PC-3 (cell line): Measurements from ENCODE around the gene C11orf98. TPM values are rescaled to one million over a fixed set of nuclear protein-coding genes. Genes with fewer than 3 reads are reported as not detected.
A peak's percentile ranks its signal among the peaks of the same experiment; 100 is the strongest.
"Not testable (repeated sequence)": the region's sequence is repeated elsewhere in the genome, so short reads cannot be mapped to it uniquely, and the experiment has no call there.

Source experiments
- ATAC-seq: fragments of 200-7000 bp; cut with Tn5 transposase; 2 replicates; pipeline ENCODE4 v1.9.1; 2020; ENCODE audit warnings: mild to moderate bottlenecking, moderate library complexity
- BruUV-seq: library from RNA; stranded (reverse); fragments of 400-500 nt; replicated peaks from 2 replicates; lab custom pipeline; 2021; lab: Mats Ljungman, UMichigan
- CTCF ChIA-PET: fragments of 300-600 bp; sonication (Branson Sonifier 250); formaldehyde crosslinking; loops from one replicate; lab custom pipeline; 2022; ENCODE audit warnings: antibody characterized with exemption; lab: Charles Lee
- POLR2A ChIA-PET: fragments of 300-600 bp; sonication (Branson Sonifier 250); formaldehyde crosslinking; loops from one replicate; lab custom pipeline; 2022; ENCODE audit warnings: antibody characterized with exemption; ENCODE audit not compliant: unreplicated experiment; lab: Charles Lee
- DNase-seq: peaks from one replicate; pipeline ENCODE4 v3.0.0-alpha.2; 2015
- H2AFZ ChIP-seq: fragments of 300-600 bp; sonication (generic); 2 replicates; pipeline ENCODE4 v1.6.0; 2016; ENCODE audit warnings: antibody characterized with exemption, low read length
- H3F3A ChIP-seq: fragments of 300-600 bp; sonication (generic); one replicate; pipeline ENCODE4 v1.6.0; 2017; ENCODE audit warnings: antibody characterized with exemption, low read length, control low read depth, mild to moderate bottlenecking; ENCODE audit not compliant: unreplicated experiment
- H3K27ac ChIP-seq: fragments of 300-600 bp; sonication (generic); 2 replicates; pipeline ENCODE4 v1.5.1; 2016; ENCODE audit warnings: mild to moderate bottlenecking, low read length
- H3K27me3 ChIP-seq: fragments of 300-600 bp; sonication (generic); 2 replicates; pipeline ENCODE4 v1.6.1; 2016; ENCODE audit warnings: low read length, mixed read lengths
- H3K36me3 ChIP-seq: fragments of 300-600 bp; sonication (generic); 2 replicates; pipeline ENCODE4 v1.6.1; 2016; ENCODE audit warnings: low read depth, mixed run types, low read length, mixed read lengths
- H3K4me1 ChIP-seq: fragments of 300-600 bp; sonication (generic); 2 replicates; pipeline ENCODE4 v1.5.1; 2016; ENCODE audit warnings: low read length; ENCODE audit not compliant: insufficient read depth
- H3K4me2 ChIP-seq: fragments of 300-600 bp; sonication (generic); 2 replicates; pipeline ENCODE4 v1.6.0; 2016; ENCODE audit warnings: low read length
- H3K4me3 ChIP-seq: fragments of 300-600 bp; sonication (generic); 2 replicates; pipeline ENCODE4 v1.5.1; 2016; ENCODE audit warnings: mild to moderate bottlenecking, low read length, mixed read lengths
- H3K79me2 ChIP-seq: fragments of 300-600 bp; sonication (generic); 2 replicates; pipeline ENCODE4 v1.6.1; 2017; ENCODE audit warnings: low read length, mixed read lengths
- H3K9ac ChIP-seq: fragments of 300-600 bp; sonication (generic); 2 replicates; pipeline ENCODE4 v1.6.0; 2016; ENCODE audit warnings: mild to moderate bottlenecking, low read length
- H3K9me2 ChIP-seq: fragments of 300-600 bp; sonication (generic); replicated peaks from 2 replicates; pipeline ENCODE4 v1.6.1; 2016; ENCODE audit warnings: mixed run types, low read length, mixed read lengths
- H3K9me3 ChIP-seq: fragments of 300-600 bp; sonication (generic); 2 replicates; pipeline ENCODE4 v1.6.1; 2016; ENCODE audit warnings: low read length, mixed read lengths
- H4K20me1 ChIP-seq: fragments of 300-600 bp; sonication (generic); 2 replicates; pipeline ENCODE4 v1.6.1; 2016; ENCODE audit warnings: low read length, mixed read lengths
- CTCF ChIP-seq: fragments of 300-600 bp; sonication (generic); conservative IDR thresholded peaks from 2 replicates; pipeline ENCODE4 v1.5.1; 2017; ENCODE audit warnings: antibody characterized with exemption, low read depth, mild to moderate bottlenecking, low read length
- EZH2 ChIP-seq: fragments of 300-600 bp; sonication (generic); IDR thresholded peaks from one replicate; pipeline ENCODE4 v1.6.1; 2017; ENCODE audit warnings: antibody characterized with exemption, mild to moderate bottlenecking, low read length; ENCODE audit not compliant: unreplicated experiment
- EZH2phosphoT487 ChIP-seq: fragments of 300-600 bp; sonication (generic); IDR thresholded peaks from 2 replicates; pipeline ENCODE4 v1.6.1; 2018; ENCODE audit warnings: mild to moderate bottlenecking, antibody characterized with exemption, low read length, borderline replicate concordance
- intact Hi-C: fragments of 100-400 bp; cut with micrococcal nuclease; formaldehyde crosslinking; loops from 2 replicates; pipeline ENCODE4 v1.9.0; 2023
- total RNA-seq: library from RNA; depleted of rRNA; stranded (reverse); fragments of >200 nt; gene quantifications from 2 replicates; pipeline ENCODE4 v1.2.3, GENCODE V29; 2014

Gene C11orf98
- total RNA-seq, 1 experiment from 2014 or later = 302 TPM

DNA sequence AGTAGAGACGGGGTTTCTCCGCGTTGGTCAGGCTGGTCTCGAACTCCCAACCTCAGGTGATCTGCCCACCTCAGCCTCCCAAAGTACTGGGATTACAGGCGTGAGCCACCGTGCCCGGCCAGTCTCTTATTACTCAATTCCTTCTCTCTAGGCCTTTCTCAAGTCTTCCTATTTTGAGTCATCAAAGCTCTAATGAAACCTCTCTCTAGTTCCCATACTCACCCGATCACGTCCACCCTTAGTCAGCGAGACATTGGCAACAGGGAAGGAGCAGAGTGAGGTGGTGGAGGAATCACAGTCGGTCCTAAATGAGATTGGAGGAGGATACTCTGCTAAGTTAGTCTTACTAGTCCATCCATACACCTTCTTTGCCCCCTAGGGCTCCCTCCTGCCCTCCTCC, 37.2 kb upstream of the C11orf98 start:
- Histone ChIP-seq H4K20me1 (no peaks in the 10 kb centered on the region), H3K27me3 (no peaks in the 10 kb centered on the region), H2AFZ (no peak overlapping the region), H3K36me3 (peaks cover 10% of the 10 kb centered on the region), H3K27ac (no peak overlapping the region), H3F3A (peaks cover 4% of the 10 kb centered on the region), H3K9ac (no peak overlapping the region), H3K79me2 (0 out of 2 replicates have a peak, but pooled peaks cover 5% of the 10 kb centered on the region), H3K4me1 (peaks cover 17% of the 10 kb centered on the region), H3K4me3 (no peak overlapping the region), H3K9me3 (no peaks in the 10 kb centered on the region), H3K4me2 (no peak overlapping the region), H3K9me2 (no peaks in the 10 kb centered on the region)
- DNase-seq (no peak), ATAC-seq (no peak)
- ChIA-PET CTCF (no interaction called here), POLR2A (no interaction called here)
- no peak for TF ChIP-seq CTCF
- TF ChIP-seq EZH2 = no peak
- no peak for TF ChIP-seq EZH2phosphoT487
- intact Hi-C loops = no loop called here
- BruUV-seq = no TSS peak

DNA sequence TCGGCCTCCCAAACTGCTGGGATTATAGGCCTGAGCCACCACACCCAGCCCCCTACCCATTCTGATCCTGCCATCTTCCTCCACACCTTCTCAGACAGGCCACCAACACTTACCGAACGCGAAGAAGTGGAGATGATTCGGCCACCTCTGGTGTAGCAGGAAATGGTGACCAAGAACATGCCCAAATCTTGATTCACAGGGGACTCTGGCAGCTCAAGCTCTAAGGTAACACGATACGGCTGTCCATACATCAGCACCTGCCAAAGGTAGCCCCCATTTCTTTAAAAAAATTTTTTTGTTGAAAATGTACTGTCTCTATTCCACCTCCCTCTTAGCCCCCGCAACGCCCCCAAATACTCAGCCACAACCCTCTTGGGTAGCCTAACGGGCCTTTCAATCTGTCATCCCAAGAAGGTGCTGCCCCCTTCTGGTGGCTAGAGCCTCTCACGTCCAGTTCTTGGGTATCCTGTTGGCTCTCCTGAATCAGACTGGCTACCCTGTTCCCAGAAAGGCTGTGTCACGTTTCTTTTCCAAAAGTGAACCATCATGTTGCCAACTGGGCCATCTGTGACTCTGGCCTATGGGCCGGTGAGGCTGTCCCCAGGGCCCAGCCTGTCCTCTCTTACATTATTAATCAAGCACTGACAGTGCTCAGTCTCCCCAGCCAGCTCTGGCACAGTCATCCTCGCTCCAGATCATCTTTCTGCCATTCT, 29.6 kb upstream of the C11orf98 start:
- intact Hi-C loops = loop anchor here (1.0 to 10.0 kb wide), 2 partner anchors 13 to 300 kb away; no protein-coding TSS in a partner anchor
- TF ChIP-seq EZH2 = no peak
- no peak for TF ChIP-seq EZH2phosphoT487
- TF ChIP-seq CTCF = peak; percentile 95
- Histone ChIP-seq H3K9ac (no peak overlapping the region), H3K9me2 (no peaks in the 10 kb centered on the region), H3K4me2 (no peak overlapping the region), H3K79me2 (no peaks in the 10 kb centered on the region), H3F3A (peaks cover 3% of the 10 kb centered on the region), H3K27ac (no peak overlapping the region), H3K9me3 (no peaks in the 10 kb centered on the region), H2AFZ (no peak overlapping the region), H3K4me1 (no peaks in the 10 kb centered on the region), H3K36me3 (peaks cover 23% of the 10 kb centered on the region), H3K4me3 (no peak overlapping the region), H4K20me1 (no peaks in the 10 kb centered on the region), H3K27me3 (no peaks in the 10 kb centered on the region)
- ChIA-PET CTCF (interaction anchor here (0.7 to 2.5 kb wide), 3 partner anchors 11 to 22 kb away, joined by 4 to 12 read pairs (median 4); no protein-coding TSS in a partner anchor), POLR2A (no interaction called here)
- ATAC-seq (peak; percentile 95), DNase-seq (peak; percentile 80)
- no TSS peak for BruUV-seq

DNA sequence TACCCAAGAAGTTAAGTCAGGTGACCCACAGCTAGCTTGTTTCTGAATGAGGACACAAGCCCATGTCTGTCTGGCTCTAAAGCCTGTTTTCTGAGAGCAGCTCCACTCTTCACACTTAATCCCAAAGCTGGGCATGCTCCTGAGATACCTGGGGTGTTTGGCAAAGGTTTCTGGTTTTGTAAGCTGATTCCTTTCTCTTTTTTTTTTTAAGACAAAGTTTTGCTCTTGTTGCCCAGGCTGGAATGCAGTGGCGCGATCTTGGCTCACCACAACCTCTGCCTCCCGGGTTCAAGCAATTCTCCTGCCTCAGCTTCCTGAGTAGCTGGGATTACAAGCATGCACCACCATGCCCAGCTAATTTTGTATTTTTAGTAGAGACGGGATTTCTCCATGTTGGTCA, 28.6 kb upstream of the C11orf98 start:
- H3K27me3 ChIP-seq, H3K79me2 ChIP-seq, H3K9ac ChIP-seq, H3F3A ChIP-seq, BruUV-seq, DNase-seq, H3K9me3 ChIP-seq, H3K4me1 ChIP-seq, H3K27ac ChIP-seq, H3K4me2 ChIP-seq, H4K20me1 ChIP-seq, H3K4me3 ChIP-seq, H2AFZ ChIP-seq, H3K9me2 ChIP-seq, ATAC-seq, POLR2A ChIA-PET: not testable (repeated sequence)
- intact Hi-C loops = loop anchor here (1.0 to 10.0 kb wide), 2 partner anchors 12 to 299 kb away; no protein-coding TSS in a partner anchor
- H3K36me3 ChIP-seq = peaks cover 23% of the 10 kb centered on the region
- CTCF ChIA-PET = interaction anchor here (2.5 kb wide), 1 partner anchor 12 kb away, joined by 12 read pairs; no protein-coding TSS in a partner anchor
